Sigmoid colon (tissue), 7 donors: Measurements from ENCODE around the gene EFCAB12. TPM values are rescaled to one million over a fixed set of nuclear protein-coding genes. Genes with fewer than 3 reads are reported as not detected.
"Not testable (repeated sequence)": the region's sequence is repeated elsewhere in the genome, so short reads cannot be mapped to it uniquely, and the experiment has no call there.

Source experiments
- DNase-seq: peaks from one replicate; pipeline ENCODE4 v3.0.0-alpha.2; 2019
- H3K27ac ChIP-seq, 4 donors: fragments of 200-600 bp; sonication (generic); one replicate each; pipeline ENCODE4 v1.5.1; 2016 to 2019; ENCODE audit warnings: mild to moderate bottlenecking in 1 of 4
- H3K27me3 ChIP-seq, 3 donors: fragments of 200-600 bp; sonication (generic); one replicate each; pipeline ENCODE4 v1.5.1; 2019; ENCODE audit warnings: mild to moderate bottlenecking in 1 of 3
- H3K36me3 ChIP-seq, 4 donors: fragments of 200-600 bp; sonication (generic); one replicate each; pipeline ENCODE4 v1.5.1; 2016 to 2019
- H3K4me1 ChIP-seq, 4 donors: fragments of 200-600 bp; sonication (generic); one replicate each; pipeline ENCODE4 v1.5.1; 2017 to 2019
- H3K4me3 ChIP-seq, 4 donors: fragments of 200-600 bp; sonication (generic); one replicate each; pipeline ENCODE4 v1.5.1; 2017 to 2019; ENCODE audit warnings: mild to moderate bottlenecking in 2 of 4, moderate library complexity in 1 of 4
- H3K9me3 ChIP-seq, 4 donors: fragments of 200-600 bp in 3 of 4; sonication (generic) in 3 of 4; one replicate each; pipeline versions ENCODE4 v1.5.1 to v1.6.1; 2013 to 2019
- EP300 ChIP-seq, 4 donors: sonication (generic); formaldehyde crosslinking; IDR thresholded peaks; one replicate each; pipeline ENCODE4 v1.6.1; 2017; ENCODE audit warnings: antibody characterized with exemption in 4 of 4
- POLR2A ChIP-seq, 2 donors: fragments of 450-650 bp; IDR thresholded peaks; one replicate each; pipeline ENCODE4 v1.6.1; 2016; ENCODE audit warnings: antibody characterized with exemption in 2 of 2, mild to moderate bottlenecking in 2 of 2, moderate library complexity in 2 of 2
- POLR2AphosphoS5 ChIP-seq, 4 donors: sonication (generic); formaldehyde crosslinking; IDR thresholded peaks; one replicate each; pipeline ENCODE4 v1.6.1; 2017; ENCODE audit warnings: antibody characterized with exemption in 4 of 4
- WGBS, 2 donors: extraction: QIAGEN DNeasy Blood & Tissue Kit; methylation state at CpG; one replicate each; pipeline ENCODE4 v1.1.7; 2013; 5-methylcytosine and 5-hydroxymethylcytosine counted together
- intact Hi-C: fragments of 100-400 bp; cut with DNase I; formaldehyde crosslinking; loops from one replicate; pipeline ENCODE4 v1.15.1; 2023
- polyA plus RNA-seq, 3 donors: library from polyadenylated mRNA; stranded (reverse); fragments of 200-250 nt; gene quantifications; one replicate each; pipeline ENCODE4 v1.2.3, GENCODE V29; 2013
- total RNA-seq, 4 donors: library from RNA; depleted of rRNA; stranded (reverse); fragments of >200 nt; gene quantifications; one replicate each; pipeline ENCODE4 v1.1.0, GENCODE V29; 2016
- TF ChIP-seq, protein P1 (sequence below), 4 experiments: fragments of 450-650 bp in 3 of 4; fragments of 200-600 bp in 1 of 4; IDR thresholded peaks; one replicate each; pipeline ENCODE4 v1.5.1; 2016 to 2019; ENCODE audit warnings: antibody characterized with exemption in 4 of 4, mild to moderate bottlenecking in 3 of 4, moderate library complexity in 2 of 4
- donor health status: healthy with polysubstance abuse.
- donor health status: Bipolar disorder and iron deficiency.
- donor health status: healthy.

Gene EFCAB12
- total and polyA plus RNA-seq, 7 donors = 0.36 to 0.46 (median 0.38) TPM; not detected in 4

DNA sequence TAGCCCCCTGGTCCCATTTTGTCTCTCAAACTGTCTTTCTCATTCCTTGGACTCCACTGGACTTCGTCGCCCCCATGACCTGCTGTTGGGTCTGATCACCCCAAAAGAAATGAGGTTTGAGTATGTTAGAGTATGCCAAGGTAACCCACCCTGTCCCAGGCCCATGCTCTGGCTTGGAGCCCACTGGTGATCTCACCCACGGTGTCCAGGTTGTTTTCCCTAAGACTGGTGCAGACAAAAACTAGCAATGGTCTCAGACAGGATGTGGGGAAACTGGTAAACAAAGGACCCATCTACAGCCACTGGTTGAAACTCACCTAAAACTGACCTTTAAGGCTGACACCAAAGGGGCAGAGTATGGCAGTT is 38.9 kb downstream of the EFCAB12 start:
- WGBS, 2 donors = 81 to 86% methylated on average over 3 of the region's 3 CpGs
- peak overlapping the region in 3 of 4 donors; percentile 2 to 41 (median 39) for H3K27ac ChIP-seq
- H3K36me3 ChIP-seq = peaks cover 0 to 62% (median 13%) of the 10 kb centered on the region in 4 donors
- no peaks in the 10 kb centered on the region for H3K9me3 ChIP-seq
- no peak overlapping the region for H3K4me3 ChIP-seq
- intact Hi-C loops = no loop called here
- TF ChIP-seq, protein P1, sequence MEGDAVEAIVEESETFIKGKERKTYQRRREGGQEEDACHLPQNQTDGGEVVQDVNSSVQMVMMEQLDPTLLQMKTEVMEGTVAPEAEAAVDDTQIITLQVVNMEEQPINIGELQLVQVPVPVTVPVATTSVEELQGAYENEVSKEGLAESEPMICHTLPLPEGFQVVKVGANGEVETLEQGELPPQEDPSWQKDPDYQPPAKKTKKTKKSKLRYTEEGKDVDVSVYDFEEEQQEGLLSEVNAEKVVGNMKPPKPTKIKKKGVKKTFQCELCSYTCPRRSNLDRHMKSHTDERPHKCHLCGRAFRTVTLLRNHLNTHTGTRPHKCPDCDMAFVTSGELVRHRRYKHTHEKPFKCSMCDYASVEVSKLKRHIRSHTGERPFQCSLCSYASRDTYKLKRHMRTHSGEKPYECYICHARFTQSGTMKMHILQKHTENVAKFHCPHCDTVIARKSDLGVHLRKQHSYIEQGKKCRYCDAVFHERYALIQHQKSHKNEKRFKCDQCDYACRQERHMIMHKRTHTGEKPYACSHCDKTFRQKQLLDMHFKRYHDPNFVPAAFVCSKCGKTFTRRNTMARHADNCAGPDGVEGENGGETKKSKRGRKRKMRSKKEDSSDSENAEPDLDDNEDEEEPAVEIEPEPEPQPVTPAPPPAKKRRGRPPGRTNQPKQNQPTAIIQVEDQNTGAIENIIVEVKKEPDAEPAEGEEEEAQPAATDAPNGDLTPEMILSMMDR (IDR thresholded peaks at IDR 0.05) = no peak
- peaks cover 0 to 12% (median 5%) of the 10 kb centered on the region in 4 donors for H3K4me1 ChIP-seq
- DNase-seq = no peak
- H3K27me3 ChIP-seq = no peaks in the 10 kb centered on the region

DNA sequence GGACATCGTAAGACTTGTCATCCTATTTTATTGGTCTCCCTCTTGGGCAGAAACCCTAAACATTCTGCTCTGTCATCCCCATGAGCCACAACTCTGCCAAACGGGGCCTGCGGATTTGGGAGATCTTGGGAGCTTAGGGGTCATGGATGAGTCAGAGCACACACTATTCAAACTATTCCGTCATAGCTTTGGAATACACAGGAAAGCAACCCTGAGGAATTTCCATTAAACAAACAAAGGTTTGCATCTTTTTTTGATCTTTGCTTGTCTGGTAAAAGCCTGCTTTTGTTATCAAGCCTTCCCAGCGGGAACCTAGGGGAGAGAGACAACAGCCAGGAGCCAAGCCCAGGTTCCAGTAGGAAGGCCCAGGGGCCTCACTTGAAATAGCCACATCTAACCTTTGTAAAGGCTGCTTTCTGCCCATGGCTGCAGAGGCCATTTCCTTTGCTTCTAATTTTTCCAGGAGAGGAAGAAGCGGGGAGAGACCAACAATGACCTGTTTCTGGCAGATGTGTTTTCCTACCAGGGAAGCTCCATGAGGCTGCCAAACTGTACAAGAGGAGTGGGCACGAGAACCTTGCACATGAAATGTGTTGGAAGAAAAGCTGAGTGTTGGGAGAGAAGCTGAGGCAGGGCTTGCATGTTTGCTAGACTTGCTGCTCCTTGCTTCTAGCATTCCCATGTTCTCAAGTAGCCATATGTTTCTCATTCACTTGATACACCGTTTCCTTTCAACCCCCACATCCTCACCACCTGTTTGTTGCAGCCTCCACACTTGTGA is 39.5 kb downstream of the EFCAB12 start:
- DNase-seq, H3K27me3 ChIP-seq, intact Hi-C loops, H3K4me3 ChIP-seq, H3K9me3 ChIP-seq: not testable (repeated sequence)
- peak overlapping the region; percentile 26 to 41 (median 36) for H3K27ac ChIP-seq
- peaks cover 0 to 62% (median 13%) of the 10 kb centered on the region in 4 donors for H3K36me3 ChIP-seq
- WGBS, 2 donors = 81 to 88% methylated on average over 8 of the region's 8 CpGs
- peaks cover 0 to 12% (median 5%) of the 10 kb centered on the region in 4 donors for H3K4me1 ChIP-seq

DNA sequence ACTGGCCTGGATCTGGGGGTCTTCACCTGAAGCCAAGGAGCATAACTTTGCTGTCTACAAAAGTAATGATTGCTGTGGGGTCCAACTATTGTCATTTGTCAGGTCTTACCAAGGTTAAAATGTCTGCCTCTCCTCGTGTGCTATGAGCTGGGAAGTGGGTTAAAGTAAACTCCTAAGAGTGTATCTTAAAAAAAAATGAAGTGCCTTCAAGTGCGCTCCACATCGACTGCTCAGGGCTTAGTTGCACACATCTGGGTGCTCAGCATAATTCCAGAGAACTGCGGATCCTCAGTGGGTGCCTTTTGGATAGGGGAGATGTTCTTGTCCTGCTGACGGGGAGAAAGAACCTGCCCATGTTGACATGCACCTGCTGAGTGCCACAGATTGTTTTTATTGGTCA is 40.9 kb downstream of the EFCAB12 start:
- Histone ChIP-seq H3K27ac (peak overlapping the region in 1 of 4 donors; percentile 32), H3K36me3 (peaks cover 0 to 49% (median 8%) of the 10 kb centered on the region in 4 donors), H3K9me3 (no peaks in the 10 kb centered on the region), H3K27me3 (no peaks in the 10 kb centered on the region), H3K4me1 (peaks cover 0 to 12% (median 5%) of the 10 kb centered on the region in 4 donors), H3K4me3 (no peak overlapping the region)
- TF ChIP-seq EP300 (IDR thresholded peaks at IDR 0.05) (no peak), POLR2AphosphoS5 (IDR thresholded peaks at IDR 0.05) (no peak), POLR2A (IDR thresholded peaks at IDR 0.05) (no peak)
- TF ChIP-seq, protein P1 (IDR thresholded peaks at IDR 0.05) = no peak
- 93 to 94% methylated on average over 5 of the region's 5 CpGs for WGBS, 2 donors
- intact Hi-C loops = no loop called here
- DNase-seq = no peak

DNA sequence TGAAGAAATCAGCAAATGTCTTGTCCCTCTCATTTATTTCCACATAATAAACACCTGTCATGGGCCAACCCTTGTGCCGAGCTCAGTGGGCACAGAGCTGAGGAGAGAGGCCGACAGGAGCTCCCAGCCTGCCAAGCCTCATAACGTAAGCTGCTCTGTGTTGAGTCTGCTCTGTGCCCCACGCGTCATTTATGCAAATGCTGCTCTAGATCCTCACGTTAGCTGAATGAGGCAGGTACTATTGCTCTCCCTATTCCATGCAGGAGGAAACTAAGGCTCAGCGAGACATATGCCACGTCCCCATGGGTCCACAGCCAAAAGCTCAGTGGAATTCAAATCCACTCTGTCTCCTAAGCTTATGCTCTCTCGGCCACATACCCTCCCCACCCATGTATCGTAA is 41.5 kb downstream of the EFCAB12 start:
- WGBS, 2 donors = 95 to 97% methylated on average over 10 of the region's 10 CpGs
- intact Hi-C loops = no loop called here
- Histone ChIP-seq H3K27me3 (no peaks in the 10 kb centered on the region), H3K4me1 (peaks cover 0 to 12% (median 5%) of the 10 kb centered on the region in 4 donors), H3K27ac (no peak overlapping the region), H3K36me3 (peaks cover 0 to 44% (median 8%) of the 10 kb centered on the region in 4 donors), H3K9me3 (no peaks in the 10 kb centered on the region), H3K4me3 (no peak overlapping the region)
- DNase-seq = no peak
- TF ChIP-seq, protein P1 (IDR thresholded peaks at IDR 0.05) = no peak
- TF ChIP-seq POLR2AphosphoS5 (IDR thresholded peaks at IDR 0.05) (no peak), POLR2A (IDR thresholded peaks at IDR 0.05) (no peak), EP300 (IDR thresholded peaks at IDR 0.05) (no peak)

DNA sequence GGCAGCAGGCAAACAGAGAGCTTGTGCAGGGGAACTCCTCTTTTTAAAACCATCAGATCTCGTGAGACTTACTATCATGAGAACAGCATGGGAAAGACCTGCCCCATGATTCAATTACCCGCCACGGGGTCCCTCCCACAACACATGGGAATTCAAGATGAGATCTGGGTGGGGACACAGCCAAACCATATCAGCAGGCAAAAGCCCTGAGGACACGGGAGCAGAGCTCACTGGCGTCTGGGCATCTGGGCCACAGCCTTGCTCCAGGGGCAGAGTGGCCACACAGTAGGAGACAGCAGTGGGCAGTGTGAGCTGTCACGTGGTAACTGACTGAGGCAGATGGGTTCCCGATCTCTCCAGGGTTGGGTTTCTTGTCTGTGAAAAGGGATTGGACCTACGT is 42.9 kb downstream of the EFCAB12 start:
- peaks cover 0 to 29% (median 5%) of the 10 kb centered on the region in 4 donors for H3K36me3 ChIP-seq
- H3K27me3 ChIP-seq, H3K9me3 ChIP-seq, H3K27ac ChIP-seq, H3K4me3 ChIP-seq, DNase-seq, intact Hi-C loops: not testable (repeated sequence)
- 91% methylated on average over 8 of the region's 8 CpGs for WGBS, 2 donors
- H3K4me1 ChIP-seq = peaks cover 0 to 12% (median 5%) of the 10 kb centered on the region in 4 donors
